Spleen (tissue), 7 donors: Measurements from ENCODE around the gene GREB1L.

ENCODE experiments used
- POLR2A ChIP-seq, 3 donors: fragments of 450-650 bp; IDR thresholded peaks; one replicate each; pipeline ENCODE4 v1.5.1; 2017; ENCODE audit warnings: antibody characterized with exemption in 3 of 3, mild to moderate bottlenecking in 1 of 3
- POLR2AphosphoS5 ChIP-seq, 3 donors: sonication (generic); formaldehyde crosslinking; IDR thresholded peaks; one replicate each; pipeline ENCODE4 v1.5.1; 2017; ENCODE audit warnings: antibody characterized with exemption in 3 of 3
- TF ChIP-seq, protein P1 (sequence below), 11 experiments: fragments of 200-600 bp in 7 of 11; fragments of 450-650 bp in 4 of 11; sonication (generic) in 4 of 11; IDR thresholded peaks in 8 of 11; conservative IDR thresholded peaks in 3 of 11; 1 replicate in 7 of 11; 2 replicates in 4 of 11; pipeline versions ENCODE4 v1.4.0 to v1.8.0; 2016 to 2021; ENCODE audit warnings: antibody characterized with exemption in 11 of 11, inconsistent platforms in 4 of 11, mild to moderate bottlenecking in 1 of 11
- donor health status: DM: no; HTN: no; CAD: no; lungs with moderate emphysema.
- donor health status: DM: no; HTN: no; CAD: no.
- donor health status: DM: no; HTN: no; CAD: no.

DNA sequence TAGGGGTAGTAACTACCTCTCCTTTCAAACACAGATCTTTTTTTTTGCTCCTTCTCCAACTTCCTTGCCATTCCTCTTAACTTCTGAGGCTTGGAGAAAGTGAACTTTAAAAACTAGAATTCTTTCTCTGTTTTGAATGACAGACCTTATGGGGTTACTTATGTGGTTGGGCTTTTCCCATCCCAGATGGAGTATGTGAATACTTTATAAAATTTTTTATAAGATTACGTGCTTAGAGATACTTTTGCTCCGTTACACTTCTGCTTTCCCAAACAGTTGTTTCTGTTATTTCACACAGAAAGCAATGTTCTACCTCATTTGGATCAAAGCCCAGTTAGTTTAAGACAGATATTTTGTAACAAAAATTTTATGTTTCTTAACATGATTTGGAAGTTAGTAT lies 20.2 kb downstream of the GREB1L start:
- TF ChIP-seq, protein P1, sequence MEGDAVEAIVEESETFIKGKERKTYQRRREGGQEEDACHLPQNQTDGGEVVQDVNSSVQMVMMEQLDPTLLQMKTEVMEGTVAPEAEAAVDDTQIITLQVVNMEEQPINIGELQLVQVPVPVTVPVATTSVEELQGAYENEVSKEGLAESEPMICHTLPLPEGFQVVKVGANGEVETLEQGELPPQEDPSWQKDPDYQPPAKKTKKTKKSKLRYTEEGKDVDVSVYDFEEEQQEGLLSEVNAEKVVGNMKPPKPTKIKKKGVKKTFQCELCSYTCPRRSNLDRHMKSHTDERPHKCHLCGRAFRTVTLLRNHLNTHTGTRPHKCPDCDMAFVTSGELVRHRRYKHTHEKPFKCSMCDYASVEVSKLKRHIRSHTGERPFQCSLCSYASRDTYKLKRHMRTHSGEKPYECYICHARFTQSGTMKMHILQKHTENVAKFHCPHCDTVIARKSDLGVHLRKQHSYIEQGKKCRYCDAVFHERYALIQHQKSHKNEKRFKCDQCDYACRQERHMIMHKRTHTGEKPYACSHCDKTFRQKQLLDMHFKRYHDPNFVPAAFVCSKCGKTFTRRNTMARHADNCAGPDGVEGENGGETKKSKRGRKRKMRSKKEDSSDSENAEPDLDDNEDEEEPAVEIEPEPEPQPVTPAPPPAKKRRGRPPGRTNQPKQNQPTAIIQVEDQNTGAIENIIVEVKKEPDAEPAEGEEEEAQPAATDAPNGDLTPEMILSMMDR (IDR thresholded peaks at IDR 0.05 in 8 of 11, conservative IDR thresholded peaks at IDR 0.05 in 3 of 11), result no peak
- no peak for TF ChIP-seq POLR2A (IDR thresholded peaks at IDR 0.05)
- no peak for TF ChIP-seq POLR2AphosphoS5 (IDR thresholded peaks at IDR 0.05)
